Adrenal gland (tissue), 12 donors: ENCODE measurements around the gene DLG5. TPM values are rescaled to one million over a fixed set of nuclear protein-coding genes. Genes with fewer than 3 reads are reported as not detected.
A peak's percentile ranks its signal among the peaks of the same experiment; 100 is the strongest.

ENCODE experiments used
- DNase-seq, 7 donors: peaks; one replicate each; pipeline ENCODE4 v3.0.0-alpha.2; 2019 to 2020
- H3K27ac ChIP-seq, 5 donors: fragments of 200-600 bp; sonication (generic) in 4 of 5; 1 replicate in 3 of 5; 2 replicates in 2 of 5; pipeline versions ENCODE4 v1.5.1 to v1.8.0; 2016 to 2020; ENCODE audit warnings: mild to moderate bottlenecking in 1 of 5
- H3K27me3 ChIP-seq: fragments of 200-600 bp; 2 replicates; pipeline ENCODE4 v1.8.0; 2021
- H3K36me3 ChIP-seq, 2 donors: fragments of 200-600 bp; replicated peaks in 1 of 2; 1 replicate in 1 of 2; 2 replicates in 1 of 2; pipeline versions ENCODE4 v1.5.1 to v1.8.0; 2018 to 2022
- H3K4me1 ChIP-seq, 2 donors: fragments of 200-600 bp; replicated peaks in 1 of 2; 1 replicate in 1 of 2; 2 replicates in 1 of 2; pipeline versions ENCODE4 v1.5.1 to v1.8.0; 2018 to 2021
- H3K4me3 ChIP-seq, 4 donors: fragments of 200-600 bp; sonication (generic) in 3 of 4; one replicate each; pipeline ENCODE4 v1.5.1; 2016 to 2018
- H3K9me3 ChIP-seq, 3 donors: fragments of 200-600 bp; sonication (generic) in 1 of 3; replicated peaks in 1 of 3; 1 replicate in 2 of 3; 2 replicates in 1 of 3; pipeline versions ENCODE4 v1.5.1 to v1.8.0; 2016 to 2021
- CTCF ChIP-seq, 6 experiments: fragments of 450-650 bp in 4 of 6; fragments of 200-600 bp in 2 of 6; sonication (generic) in 1 of 6; IDR thresholded peaks; 1 replicate in 5 of 6; 2 replicates in 1 of 6; pipeline versions ENCODE4 v1.5.1 to v1.8.0; 2016 to 2021; ENCODE audit warnings: antibody characterized with exemption in 6 of 6, mild to moderate bottlenecking in 2 of 6, moderate library complexity in 1 of 6
- POLR2A ChIP-seq, 2 donors: fragments of 450-650 bp; IDR thresholded peaks; one replicate each; pipeline ENCODE4 v1.6.1; 2017; ENCODE audit warnings: antibody characterized with exemption in 2 of 2, mild to moderate bottlenecking in 2 of 2, moderate library complexity in 1 of 2
- WGBS, 4 donors: extraction: QIAGEN DNeasy Blood & Tissue Kit in 2 of 4; methylation state at CpG; one replicate each; pipeline versions ENCODE4 v1.1.5 to v1.1.7; 2013 to 2017; 5-methylcytosine and 5-hydroxymethylcytosine counted together
- intact Hi-C, 2 donors: fragments of 100-400 bp; cut with DNase I; formaldehyde crosslinking; loops; one replicate each; pipeline versions ENCODE4 v1.14.1 to v1.15.0; 2022 to 2023
- polyA plus RNA-seq, 3 donors: library from polyadenylated mRNA; stranded (reverse); fragments of 200-250 nt in 2 of 3; fragments of 350-450 nt in 1 of 3; fragmentation: Illumina TruSeq in 1 of 3; extraction: RNeasy Lipid Tissue Mini Kit (QIAGEN cat#74804) in 1 of 3; gene quantifications; one replicate each; pipeline ENCODE4 v1.2.3, GENCODE V29; 2013 to 2014
- total RNA-seq, 9 donors: library from RNA; depleted of rRNA in 4 of 9; stranded (reverse); fragments of >200 nt in 4 of 9; fragments of 120-200 nt in 1 of 9; fragmentation: NEBNext Ultra II Directional in 1 of 9; extraction: Animal tissue kit (Norgen Biotek cat#: 25700) in 1 of 9; gene quantifications; one replicate each; pipeline versions ENCODE4 v1.1.0 to v1.2.4, GENCODE V29; 2013 to 2023
- donor health status: healthy with polysubstance abuse.
- donor health status: Bipolar disorder and iron deficiency.
- donor health status: DM: yes; HTN: yes; CAD: no.
- donor health status: DM: no; HTN: no; CAD: no.
- donor health status: DM: no; HTN: no; CAD: no.
- donor health status: DM: yes; HTN: yes; CAD: no.

Gene DLG5
- total and polyA plus RNA-seq, 12 donors = 32.6 to 175 (median 101) TPM

DNA sequence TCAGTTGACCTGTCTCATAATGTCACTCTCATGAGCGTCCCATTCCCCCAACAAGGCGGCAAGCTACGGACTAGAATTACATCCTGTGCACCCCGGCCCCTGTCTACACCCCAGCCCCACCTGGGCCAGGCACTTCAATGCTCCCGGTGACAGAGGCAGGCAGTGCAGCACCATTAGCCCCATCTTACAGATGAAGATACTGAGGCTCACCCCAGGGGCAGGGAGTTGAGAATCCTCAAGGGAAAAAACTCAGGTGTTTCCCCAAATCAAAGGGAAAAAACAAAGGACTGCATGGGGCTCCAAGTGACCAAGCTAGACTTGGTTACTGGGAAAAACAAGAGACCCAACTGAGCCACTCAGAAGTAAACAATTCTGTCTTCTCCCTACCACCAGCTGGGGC is 4.5 kb downstream of the DLG5 start:
- Histone ChIP-seq H3K9me3 (no peaks in the 10 kb centered on the region), H3K27me3 (no peaks in the 10 kb centered on the region), H3K4me3 (no peak overlapping the region), H3K4me1 (peaks cover 60 to 73% of the 10 kb centered on the region in 2 donors), H3K36me3 (no peaks in the 10 kb centered on the region), H3K27ac (peak overlapping the region in 3 of 5 donors; percentile 45 to 87 (median 83))
- no peak for TF ChIP-seq POLR2A (IDR thresholded peaks at IDR 0.05)
- DNase-seq = no peak
- 92 to 100% (median 96%) methylated on average over 4 to 5 of the region's 5 CpGs for WGBS, 4 donors
- intact Hi-C loops = loop anchor here (5.0 to 10.0 kb wide), 2 partner anchors 75 to 77 kb away; no protein-coding TSS in a partner anchor

- 77 to 85% (median 81%) methylated on average over 7 of the region's 7 CpGs for WGBS, 4 donors
- intact Hi-C loops = loop anchor here (5.0 to 10.0 kb wide), 2 partner anchors 74 to 77 kb away; no protein-coding TSS in a partner anchor
- Histone ChIP-seq H3K4me3 (no peak overlapping the region), H3K4me1 (peaks cover 60 to 72% of the 10 kb centered on the region in 2 donors), H3K36me3 (no peaks in the 10 kb centered on the region), H3K27me3 (no peaks in the 10 kb centered on the region), H3K9me3 (no peaks in the 10 kb centered on the region), H3K27ac (peak overlapping the region in 3 of 5 donors; percentile 45 to 87 (median 72))
- no peak for DNase-seq
- TF ChIP-seq CTCF (IDR thresholded peaks at IDR 0.05) (no peak), POLR2A (IDR thresholded peaks at IDR 0.05) (no peak)
Measured at GRCh38 chr10:77921395-77921794, 5.2 kb downstream of the DLG5 start.

DNA sequence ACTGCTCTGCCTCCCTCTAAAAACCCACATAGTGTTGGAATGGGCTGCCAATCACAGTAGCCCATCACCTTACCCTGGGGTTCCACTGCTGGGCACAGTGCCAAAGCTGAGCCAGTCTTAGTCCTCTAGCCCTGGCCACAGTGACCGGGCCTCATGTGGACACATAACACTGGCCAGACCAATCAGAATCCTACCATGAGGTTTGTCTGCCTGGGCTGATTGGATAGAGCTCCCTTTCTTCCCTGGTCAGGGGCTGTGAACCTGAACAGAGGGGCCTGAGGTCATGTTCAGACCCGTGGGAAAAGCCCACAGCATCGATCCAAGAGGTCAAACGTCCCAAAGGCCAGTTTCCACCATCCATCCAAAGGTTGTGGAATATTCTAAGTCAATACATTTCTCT is 6.1 kb downstream of the DLG5 start:
- Histone ChIP-seq H3K27me3 (no peaks in the 10 kb centered on the region), H3K4me3 (no peak overlapping the region), H3K4me1 (peaks cover 57 to 71% of the 10 kb centered on the region in 2 donors), H3K9me3 (no peaks in the 10 kb centered on the region), H3K27ac (peak overlapping the region in 3 of 5 donors; percentile 72 to 87 (median 76)), H3K36me3 (no peaks in the 10 kb centered on the region)
- intact Hi-C loops = loop anchor here (5.0 to 10.0 kb wide), 2 partner anchors 73 to 76 kb away; no protein-coding TSS in a partner anchor
- no peak for DNase-seq
- 61 to 69% (median 64%) methylated on average over 1 to 4 of the region's 4 CpGs for WGBS, 4 donors
- TF ChIP-seq CTCF (IDR thresholded peaks at IDR 0.05) = no peak
- no peak for TF ChIP-seq POLR2A (IDR thresholded peaks at IDR 0.05)

GRCh38 chr10:77919713-77920108 is 6.8 kb downstream of the DLG5 start:
- WGBS, 4 donors = 45 to 51% (median 48%) methylated on average over 4 of the region's 4 CpGs

More at GRCh38 chr10:77919713-77920108, 6.8 kb downstream of the DLG5 start:
- no peak for TF ChIP-seq CTCF (IDR thresholded peaks at IDR 0.05)
- TF ChIP-seq POLR2A (IDR thresholded peaks at IDR 0.05) = no peak
- Histone ChIP-seq H3K4me1 (peaks cover 49 to 66% of the 10 kb centered on the region in 2 donors), H3K27me3 (no peaks in the 10 kb centered on the region), H3K4me3 (no peak overlapping the region), H3K9me3 (no peaks in the 10 kb centered on the region), H3K27ac (peak overlapping the region in 4 of 5 donors; percentile 31 to 87 (median 74)), H3K36me3 (no peaks in the 10 kb centered on the region)
- intact Hi-C loops = loop anchor here (5.0 to 10.0 kb wide), 3 partner anchors 72 to 95 kb away; no protein-coding TSS in a partner anchor
- DNase-seq = no peak
